GM18508 (cell line): ENCODE data around the gene PAEP.

Source experiments
- ATAC-seq: cut with Tn5 transposase; IDR thresholded peaks from one replicate; pipeline ENCODE4 v1.9.1; 2021; ENCODE audit warnings: moderate number of reproducible peaks; ENCODE audit not compliant: insufficient read depth, unreplicated experiment

PAEP gene

DNA sequence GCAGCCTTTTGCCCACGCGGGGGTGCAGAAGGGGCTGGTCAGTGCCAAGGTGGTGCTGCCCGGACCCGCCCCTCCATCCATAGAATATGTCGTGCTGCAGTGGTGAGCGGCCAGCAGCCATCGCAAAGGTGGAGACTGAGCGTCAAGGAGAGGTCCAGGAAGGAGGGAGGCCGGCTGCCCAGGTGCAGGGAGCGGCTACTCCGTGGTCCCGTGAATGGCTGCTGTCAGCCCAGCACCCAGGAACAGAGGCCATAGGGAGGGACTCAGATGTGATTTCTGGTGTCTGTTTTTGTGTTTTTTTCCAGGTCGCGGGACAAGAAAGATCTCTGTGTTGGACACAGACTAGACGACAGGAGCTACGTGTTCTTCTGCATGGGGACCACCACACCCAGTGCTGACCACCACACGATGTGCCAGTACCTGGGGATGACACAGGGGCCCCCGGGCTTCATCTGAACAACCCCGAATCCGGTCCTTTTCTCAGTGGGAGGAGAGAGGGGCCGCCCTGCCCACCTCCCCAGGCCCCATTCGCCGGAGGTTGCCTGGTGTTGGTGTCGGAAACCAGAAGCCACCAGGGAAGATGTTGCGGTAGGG is 29.0 kb downstream of the PAEP start:
- ATAC-seq, result no peak

DNA sequence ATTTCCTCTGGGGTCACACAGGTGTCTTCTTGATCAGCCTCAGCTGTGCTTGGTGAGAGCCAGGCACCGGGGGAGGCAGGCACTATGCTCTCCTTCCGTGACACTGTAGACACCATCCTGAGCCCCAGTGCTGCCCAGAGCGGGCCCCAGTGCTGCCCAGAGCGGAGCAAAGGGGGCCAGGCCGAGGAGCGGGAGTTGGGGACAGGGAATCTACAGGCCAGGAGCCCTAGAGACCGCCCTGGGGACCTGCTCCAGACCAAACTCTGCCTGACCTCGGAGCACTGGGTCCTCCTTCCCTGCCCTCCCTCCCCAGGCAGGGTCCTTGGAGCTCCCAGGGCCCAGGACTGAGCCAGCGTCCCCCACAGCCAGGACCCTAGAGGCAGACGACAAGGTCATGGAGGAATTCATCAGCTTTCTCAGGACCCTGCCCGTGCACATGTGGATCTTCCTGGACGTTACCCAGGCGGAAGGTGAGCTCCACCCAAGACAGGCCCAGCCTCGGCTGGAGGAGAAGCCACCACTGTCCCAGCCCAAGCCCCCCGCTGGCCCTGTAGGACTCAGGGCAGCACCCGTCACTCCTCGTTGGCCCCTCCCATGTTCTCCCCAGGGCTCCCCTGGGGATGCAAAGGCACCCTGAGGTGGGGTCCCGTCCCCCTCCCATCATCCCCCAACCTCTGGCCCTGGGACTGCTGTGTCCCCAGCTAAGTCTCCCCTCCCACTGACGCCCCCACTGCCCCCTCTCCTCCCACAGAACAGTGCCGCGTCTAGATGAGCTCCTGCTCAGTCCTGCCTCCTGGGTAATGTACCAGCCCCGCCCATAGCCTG is 30.2 kb downstream of the PAEP start:
- ATAC-seq, result no peak

DNA sequence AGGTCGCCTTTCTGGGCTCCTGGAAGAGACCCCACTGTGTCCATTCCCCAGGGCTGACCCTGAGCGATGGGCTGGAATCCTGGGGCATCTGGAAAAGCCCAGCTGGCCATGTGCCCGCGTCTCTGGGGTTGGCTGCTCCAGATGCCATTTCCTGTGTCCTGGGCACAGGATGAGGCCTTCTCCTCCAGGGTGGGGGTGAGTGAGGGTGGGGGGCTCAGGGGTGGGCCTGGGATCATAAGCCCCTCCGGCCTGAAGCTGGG is 30.7 kb downstream of the PAEP start:
- no peak for ATAC-seq

DNA sequence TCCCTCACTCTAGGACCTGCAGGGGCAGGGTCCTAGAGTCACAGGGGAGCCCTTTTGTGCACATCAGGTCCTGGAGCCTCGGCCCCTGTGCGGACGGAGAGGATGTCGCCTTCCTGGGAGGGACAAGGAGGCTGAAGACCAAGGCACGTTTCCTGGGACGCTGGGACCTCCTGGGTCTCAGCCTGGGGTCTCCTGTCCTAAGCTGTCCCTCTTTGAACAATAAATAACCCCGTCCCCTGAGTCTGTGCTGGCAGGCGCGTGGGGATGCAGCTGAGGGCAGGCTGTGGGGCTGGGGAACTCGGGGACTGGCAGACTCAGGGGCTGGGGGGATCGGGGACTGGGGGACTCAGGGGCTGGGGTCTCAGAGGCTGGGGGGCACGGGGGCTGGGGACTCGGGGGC is 31.1 kb downstream of the PAEP start:
- ATAC-seq, result no peak

DNA sequence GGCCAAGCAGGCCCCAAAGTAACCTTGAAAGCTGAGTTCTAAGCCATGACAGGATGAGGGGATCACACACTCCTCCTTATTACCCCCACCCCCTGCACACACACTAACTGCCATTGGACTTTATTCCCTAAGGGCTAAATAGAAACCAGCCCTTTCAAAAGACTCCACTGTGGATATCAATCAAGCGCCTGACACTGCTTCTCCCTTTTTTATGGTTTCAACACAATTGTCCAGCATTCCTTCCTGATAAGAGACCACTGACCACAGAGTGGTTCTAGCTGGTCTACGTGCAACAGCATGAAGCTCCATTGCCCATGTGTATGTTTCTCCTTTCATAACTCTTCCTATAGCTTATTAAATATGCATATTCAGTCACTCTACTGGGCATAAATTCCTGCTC is 34.7 kb downstream of the PAEP start:
- no peak for ATAC-seq

DNA sequence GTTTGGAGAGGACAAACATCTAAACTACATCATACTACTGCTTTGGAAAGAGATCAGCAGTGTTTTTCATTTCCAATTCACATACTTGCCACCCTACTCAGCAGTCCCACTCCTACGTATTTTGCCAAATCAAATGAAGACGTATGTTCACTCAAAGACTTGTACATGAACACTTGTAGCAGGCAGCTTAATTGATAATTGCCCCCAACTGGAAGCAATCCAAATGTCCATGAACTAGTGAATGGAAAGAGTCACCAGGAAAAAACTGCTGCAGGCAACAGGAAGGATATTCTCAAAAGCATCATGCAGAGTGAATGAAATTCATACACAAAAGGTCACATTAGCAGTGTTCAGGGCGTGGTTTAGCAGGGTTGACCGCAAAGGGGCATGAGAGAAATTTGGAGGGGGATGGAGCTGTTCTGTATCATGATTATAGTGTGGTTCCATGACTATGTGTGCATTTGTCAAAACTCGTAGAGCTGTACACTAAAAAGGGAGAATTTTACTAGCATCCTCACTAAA is 38.8 kb downstream of the PAEP start:
- no peak for ATAC-seq

DNA sequence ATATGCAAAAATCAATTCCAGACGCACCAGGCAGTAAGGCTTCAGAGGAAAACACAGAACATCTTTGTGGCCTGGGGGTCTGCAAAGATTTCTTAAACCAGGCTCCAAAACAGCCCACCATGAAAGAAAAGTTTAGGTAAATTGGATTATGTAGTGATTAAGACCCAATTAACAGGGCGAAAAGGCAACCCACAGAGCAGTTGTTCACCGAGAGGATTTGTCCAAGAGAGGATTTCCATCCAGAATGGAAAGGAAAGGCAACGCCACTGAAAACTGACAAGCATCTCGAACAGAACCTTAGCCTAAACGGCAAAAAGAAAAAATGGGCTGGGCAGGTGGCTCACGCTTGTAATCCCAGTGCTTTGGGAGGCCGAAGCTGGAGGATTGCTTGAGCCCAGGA is 40.4 kb downstream of the PAEP start:
- no peak for ATAC-seq

DNA sequence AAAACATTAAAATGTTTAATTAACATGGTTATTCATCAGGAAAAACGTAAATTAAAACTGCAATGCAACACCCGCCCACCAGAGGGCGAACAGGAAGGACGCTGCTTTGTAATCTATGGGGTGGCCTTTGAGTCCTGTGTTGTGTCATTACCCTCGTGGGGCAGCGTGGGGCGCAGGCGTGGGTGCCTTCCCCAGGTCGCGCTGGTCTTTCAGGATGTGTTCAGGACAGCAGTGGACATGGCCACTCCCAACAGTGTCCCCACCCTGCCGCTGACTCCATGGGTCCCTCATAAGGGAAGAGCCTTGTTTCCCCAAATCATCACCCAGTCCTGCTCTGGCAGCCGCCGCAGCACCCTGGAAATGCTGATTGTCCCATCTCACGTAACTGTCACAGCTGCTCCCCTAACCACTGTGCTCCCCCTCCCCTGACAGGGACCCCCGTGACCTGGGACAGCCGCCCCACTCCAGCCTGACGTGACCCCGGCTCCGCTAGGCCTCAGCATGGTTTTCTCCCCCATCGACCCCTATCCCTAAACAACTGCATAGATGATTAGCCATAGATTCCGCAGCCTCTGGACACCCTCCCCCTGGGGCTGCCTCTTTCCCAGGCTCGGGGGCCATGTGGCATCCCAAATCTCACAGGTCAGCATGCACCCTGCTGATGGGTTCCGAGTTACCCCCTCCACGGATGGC is 41.4 kb downstream of the PAEP start:
- no peak for ATAC-seq

DNA sequence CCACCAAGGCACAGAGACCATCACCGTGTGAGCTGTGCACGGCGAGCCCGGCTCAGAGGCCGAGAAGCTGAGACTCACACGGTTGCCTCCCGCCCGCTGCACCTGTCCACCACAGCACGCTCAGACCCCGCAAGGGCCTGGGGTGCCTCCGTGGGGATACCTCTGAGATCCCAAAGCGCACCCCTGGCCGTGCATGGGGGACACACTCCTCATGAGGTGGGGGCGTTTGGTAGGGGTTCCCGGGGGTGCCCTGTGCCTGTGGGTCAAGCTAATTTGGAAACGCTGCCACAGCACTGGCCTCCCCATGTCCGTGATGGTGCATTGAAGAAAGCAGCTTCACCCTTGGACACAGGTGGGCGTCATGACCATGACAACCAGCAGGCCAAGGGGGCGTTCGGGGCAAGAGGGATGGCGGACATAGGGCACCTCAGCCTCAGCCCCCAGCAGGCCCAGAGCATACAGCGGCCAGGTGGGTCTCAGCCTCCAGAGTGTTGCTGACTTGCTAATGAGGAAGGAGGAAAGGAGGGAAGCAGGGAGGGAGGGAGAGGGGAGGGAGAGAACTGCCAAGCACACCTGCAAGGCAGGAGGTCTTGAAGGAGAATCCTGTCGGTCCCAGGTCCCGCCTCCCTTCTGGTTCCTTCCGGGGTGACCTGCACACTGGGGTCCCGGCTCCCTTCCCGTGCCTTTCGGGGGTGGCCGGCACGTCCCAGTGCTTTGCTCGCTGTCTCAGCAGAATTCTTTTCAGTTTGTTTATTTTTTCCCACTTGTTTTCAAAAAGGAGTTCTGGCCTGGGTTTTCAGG is 43.1 kb downstream of the PAEP start:
- no peak for ATAC-seq

DNA sequence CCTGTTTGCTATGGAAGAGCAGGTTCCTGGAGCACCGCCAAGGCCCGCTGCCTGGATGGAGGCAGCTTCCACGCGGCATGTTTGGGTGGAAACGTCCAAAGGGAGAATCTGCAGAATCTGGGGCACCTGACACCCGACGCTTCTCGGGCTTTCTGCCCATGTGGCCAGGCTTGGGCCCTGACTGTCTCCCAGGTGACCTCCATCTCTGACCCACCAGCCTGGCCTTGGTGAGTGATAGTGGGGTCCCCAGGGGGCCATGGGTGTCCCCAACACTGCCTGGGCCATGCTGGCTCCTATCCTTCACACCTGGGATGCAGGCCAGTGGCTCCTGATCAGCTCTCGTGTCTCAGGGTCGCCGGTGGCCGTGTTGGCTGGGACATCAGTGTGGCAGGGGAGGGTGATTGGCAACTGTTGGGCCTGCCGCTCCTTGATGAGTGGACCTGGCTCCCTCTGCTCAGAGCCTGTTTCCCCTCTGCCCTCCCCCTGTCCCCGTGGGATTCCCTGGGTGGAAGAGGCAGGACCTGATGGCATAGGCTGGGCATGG is 43.8 kb downstream of the PAEP start:
- no peak for ATAC-seq

DNA sequence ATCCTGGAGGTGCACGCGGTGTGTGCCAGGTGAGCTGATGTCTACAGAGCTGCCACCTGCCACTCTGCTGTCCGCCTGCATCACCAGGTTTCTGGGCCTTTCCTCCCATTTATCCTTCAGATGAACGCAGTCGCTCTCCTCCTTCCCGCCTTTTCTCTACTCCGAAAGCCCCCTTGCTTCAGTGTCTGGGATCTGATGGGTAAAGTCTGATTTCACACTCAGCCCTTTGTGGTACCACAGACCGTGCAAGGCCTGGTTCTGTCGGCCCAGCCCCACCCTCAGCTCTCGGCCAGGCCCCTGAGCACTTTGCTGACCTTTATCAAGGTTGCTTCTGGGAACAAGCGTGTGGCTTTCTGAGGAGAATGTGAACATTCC is 45.3 kb downstream of the PAEP start:
- ATAC-seq, result no peak

DNA sequence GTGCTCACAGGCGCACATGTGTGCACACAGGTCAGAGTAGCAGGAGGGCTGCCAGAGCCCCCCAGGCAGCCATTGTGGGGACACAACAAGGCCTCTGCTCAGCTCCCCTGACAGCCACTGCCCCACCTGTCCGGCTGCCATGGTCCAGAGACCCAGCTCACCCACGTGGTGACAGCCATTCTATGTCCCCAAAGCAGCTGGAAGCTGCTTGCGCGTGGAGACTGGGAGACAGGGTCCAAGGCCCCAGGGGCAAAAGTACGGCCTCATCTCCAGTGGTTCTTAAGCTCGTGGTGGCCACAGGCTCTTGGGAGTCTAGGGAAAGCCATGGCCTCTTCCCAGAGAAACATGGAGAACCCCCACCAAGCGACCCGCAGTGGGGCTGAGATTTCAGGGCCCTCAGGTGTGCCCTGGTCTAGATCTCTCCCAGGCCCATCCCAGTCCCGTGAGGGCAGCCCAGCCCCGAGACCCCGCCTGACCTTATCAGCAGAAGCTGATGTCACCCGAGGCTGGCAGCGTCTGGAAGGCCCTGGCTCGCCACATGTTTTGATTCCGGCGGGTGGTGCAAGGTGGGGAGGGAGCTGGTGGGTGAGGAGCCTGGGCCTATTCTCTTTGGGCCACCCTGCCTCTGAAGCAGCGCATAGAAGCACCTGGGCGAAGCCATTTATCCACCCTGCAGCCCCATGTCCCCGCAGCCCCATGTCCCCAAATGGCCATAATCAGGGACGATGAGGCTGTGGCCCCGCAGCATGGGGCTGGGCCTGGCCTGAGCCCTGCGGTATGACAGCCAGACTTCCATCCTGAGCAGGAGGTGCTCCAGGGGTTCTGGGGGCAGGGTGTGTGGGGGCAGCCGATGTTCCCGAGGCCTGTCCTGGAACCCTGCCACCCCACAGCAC is 46.1 kb downstream of the PAEP start:
- ATAC-seq, result no peak

DNA sequence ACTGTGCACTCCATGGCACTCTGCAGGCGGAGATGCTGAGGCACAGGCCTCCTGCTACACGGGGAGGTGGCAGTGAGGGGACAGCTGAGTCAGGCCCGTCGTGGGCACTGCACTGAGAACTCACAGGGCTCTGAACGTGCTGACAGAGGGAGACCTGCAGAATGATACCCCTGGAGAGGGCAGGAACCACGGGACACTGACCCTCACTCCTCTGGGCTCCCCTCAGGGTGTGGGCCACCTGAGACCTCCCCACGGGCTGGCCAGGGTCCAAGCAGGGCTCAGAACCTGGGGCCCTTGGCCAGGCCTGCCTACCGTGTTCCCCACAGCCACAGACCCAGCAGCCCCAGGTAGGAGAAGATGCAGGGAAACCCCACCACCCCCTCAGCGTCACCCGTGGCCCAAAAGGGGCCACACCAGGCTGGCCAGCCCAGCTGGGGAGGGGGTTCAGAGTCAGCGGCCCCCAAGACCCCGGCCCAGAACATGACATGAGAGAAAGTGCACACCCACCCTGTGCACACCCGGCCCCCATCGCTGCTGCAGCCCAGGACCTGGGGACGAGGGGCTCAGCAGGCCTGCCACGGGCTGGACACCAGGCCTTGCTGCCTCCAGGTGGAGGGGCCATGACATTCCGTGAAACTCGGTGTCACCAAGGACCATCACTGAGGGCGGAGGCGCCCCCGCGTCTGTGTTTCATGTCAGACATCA is 46.9 kb downstream of the PAEP start:
- ATAC-seq, result no peak

DNA sequence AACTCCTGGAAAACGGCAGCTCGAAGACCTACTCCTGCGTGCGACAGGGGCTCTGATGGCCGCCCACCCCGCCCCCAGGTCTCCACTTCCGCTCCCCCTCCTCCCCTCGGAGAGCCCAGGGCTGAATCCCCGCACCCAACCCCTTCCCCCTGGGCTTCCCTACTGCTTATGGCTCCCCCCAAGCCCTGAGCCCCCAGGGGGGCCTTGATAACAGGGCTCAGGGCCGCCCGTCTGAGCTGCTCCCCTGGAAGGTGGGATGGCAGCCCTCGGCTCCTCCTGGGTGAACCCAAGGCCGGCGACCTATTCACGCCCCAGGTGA is 47.4 kb downstream of the PAEP start:
- no peak for ATAC-seq

DNA sequence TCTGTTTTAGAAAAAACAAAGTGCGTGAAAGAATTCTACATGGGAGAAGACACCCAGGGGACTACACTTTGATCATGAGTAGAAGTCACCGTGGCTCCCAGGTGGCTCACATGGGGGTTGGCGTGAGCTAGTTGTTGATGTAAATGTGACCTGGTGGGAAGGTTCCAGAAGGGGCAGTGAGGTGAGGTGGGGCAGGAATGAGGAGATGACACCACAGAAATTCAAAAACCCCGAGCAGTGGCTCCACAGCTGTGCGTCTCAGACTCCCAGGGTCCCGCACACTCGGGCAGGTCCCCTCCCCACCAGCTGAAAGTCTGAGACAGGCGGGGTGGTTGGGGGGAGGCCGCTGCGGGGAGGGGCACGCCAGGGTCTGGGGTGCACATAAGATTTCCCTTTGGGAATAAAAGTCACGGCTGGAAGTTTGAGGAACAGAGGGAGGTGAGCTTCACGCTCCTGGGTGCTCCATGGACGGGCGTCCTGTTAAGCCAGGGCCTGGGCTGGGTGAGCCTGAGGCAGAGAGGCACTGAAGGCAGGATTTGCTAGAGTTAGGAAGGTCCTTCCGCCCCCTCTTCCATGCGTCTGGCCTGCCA is 47.9 kb downstream of the PAEP start:
- no peak for ATAC-seq

DNA sequence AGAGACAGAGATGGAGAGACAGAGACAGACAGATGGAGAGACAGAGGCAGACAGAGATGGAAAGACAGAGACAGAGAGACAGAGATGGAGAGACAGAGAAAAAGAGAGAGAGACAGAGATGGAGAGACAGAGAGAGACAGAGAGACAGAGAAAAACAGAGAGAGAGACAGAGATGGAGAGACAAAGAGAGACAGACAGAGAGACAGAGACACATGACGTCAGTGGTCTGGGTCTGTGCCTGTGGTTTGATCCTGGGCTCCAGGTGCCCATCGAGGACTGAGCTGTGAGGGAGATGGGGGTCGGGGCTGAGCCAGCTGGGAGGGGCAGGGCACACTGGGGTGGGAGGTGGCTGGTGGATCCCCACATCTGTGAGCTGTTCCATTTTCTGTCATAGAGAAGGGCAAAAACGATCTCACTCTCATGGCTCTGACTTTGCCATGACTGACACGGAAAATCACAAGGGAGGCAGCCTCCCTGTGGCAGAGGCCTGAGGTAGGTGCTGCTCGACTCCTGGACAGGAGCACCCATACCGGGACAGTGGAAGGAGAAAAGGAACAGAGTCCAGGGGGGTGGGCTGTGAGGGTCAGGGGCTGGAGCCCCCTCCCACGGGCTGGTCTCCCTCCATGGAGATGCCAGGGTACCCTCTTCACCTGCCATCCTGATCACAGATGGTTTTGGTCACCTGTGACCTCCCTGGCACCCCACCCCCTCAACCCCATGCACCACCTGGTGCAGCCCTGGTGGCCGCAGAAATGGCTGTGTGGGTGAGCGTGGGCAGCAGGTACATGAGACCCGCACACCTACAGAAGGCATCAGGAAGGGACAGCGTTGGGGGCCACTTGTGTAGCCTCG is 49.0 kb downstream of the PAEP start:
- ATAC-seq, result no peak

DNA sequence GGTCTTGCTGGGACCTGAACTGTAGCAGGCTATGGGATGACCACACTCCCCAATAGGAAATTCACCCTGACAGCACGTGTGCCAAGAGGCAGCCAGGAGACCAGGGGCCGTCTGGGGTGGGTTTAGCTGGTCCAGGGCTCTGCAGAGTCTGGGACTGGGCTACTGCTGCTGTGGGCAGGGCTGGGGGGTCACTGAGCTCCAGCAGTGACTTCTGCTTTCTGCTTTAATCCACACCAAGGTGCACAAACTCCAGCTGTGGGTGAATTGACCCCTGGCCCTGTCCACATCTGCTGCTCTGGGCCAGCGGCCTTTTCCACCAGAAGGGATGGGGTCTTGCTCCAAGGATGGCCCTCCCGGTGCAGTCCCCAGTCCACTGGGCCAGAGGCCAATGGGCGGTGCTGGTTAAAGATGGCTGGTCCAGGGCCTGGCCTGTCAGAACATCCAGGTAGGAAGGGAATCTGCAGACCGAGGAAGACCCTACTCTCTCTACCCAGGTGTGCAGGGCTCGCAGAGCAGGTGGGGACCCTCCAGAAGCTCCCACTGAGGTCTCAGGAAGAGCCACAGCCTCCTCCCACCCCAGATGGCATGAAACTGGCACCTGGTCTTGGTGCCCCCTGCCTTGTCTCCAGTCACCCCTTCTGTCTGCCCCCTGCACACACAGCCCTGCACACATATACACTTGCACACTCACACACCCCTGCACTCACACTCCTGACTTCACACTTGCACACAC is 49.8 kb downstream of the PAEP start:
- ATAC-seq, result no peak
